Measurements from ENCODE around the gene ZBTB7C. TPM values are rescaled to one million over a fixed set of nuclear protein-coding genes. Genes with fewer than 3 reads are reported as not detected.

Gene ZBTB7C
- total and polyA plus RNA-seq, 2 of the 8 experiments (the other 6 are each of a cell fraction or from before 2014, with no cell fraction given) = 0.15 to 0.45 TPM

DNA sequence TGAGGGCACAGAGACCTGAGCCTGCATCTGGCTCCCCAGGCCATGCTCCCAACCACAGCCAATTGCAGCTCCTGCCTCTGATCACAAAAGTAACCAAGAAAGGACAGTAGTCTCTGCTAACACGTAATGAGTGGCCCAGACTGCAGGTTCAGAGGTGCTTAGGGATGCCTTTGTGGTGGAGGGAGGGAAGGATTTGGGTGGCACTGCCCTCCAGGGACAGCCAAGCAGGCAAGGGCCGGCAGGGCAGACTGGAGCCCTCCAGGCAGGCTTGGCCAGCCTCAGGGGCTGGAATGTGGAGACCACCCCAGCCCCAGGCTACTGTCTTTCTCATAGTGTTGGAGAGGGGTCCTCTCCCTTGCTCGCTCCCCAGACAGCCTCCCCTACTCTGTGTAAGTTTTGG is 364.2 kb downstream of the ZBTB7C start (continued):
- TF ChIP-seq CTBP2 (IDR thresholded peaks at IDR 0.05; ENCODE audit: borderline replicate concordance, insufficient read depth, insufficient read length, low read length) = no peak
- no peak for TF ChIP-seq CEBPB (IDR thresholded peaks at IDR 0.05; ENCODE audit: low read depth, low read length)
- no peak for TF ChIP-seq TCF12 (IDR thresholded peaks at IDR 0.05; ENCODE audit: low read depth, low read length)
